Vagina (tissue), 2 donors: ENCODE data around the gene ADPRH. TPM values are rescaled to one million over a fixed set of nuclear protein-coding genes. Genes with fewer than 3 reads are reported as not detected.
"Not testable (repeated sequence)": the region's sequence is repeated elsewhere in the genome, so short reads cannot be mapped to it uniquely, and the experiment has no call there.

Source experiments
- DNase-seq, 2 donors: peaks; one replicate each; pipeline ENCODE4 v3.0.0-alpha.2; 2017; ENCODE audit errors: extremely low spot score in 2 of 2
- H3K27ac ChIP-seq: fragments of 200-600 bp; sonication (generic); one replicate; pipeline ENCODE4 v1.5.1; 2019
- H3K27me3 ChIP-seq: fragments of 200-600 bp; sonication (generic); one replicate; pipeline ENCODE4 v1.5.1; 2019
- H3K36me3 ChIP-seq, 2 donors: fragments of 200-600 bp; sonication (generic); one replicate each; pipeline ENCODE4 v1.5.1; 2017 to 2019
- H3K4me1 ChIP-seq: fragments of 200-600 bp; sonication (generic); one replicate; pipeline ENCODE4 v1.5.1; 2019
- H3K4me3 ChIP-seq, 2 donors: fragments of 200-600 bp; sonication (generic); 1 replicate in 1 of 2; 2 replicates in 1 of 2; pipeline ENCODE4 v1.5.1; 2016 to 2019
- H3K9me3 ChIP-seq: fragments of 200-600 bp; sonication (generic); one replicate; pipeline ENCODE4 v1.5.1; 2019
- CTCF ChIP-seq, 3 experiments: fragments of 450-650 bp in 2 of 3; fragments of 200-600 bp in 1 of 3; sonication (generic) in 1 of 3; IDR thresholded peaks; one replicate each; pipeline ENCODE4 v1.5.1; 2017 to 2019; ENCODE audit warnings: antibody characterized with exemption in 3 of 3, mild to moderate bottlenecking in 2 of 3, moderate library complexity in 2 of 3
- POLR2A ChIP-seq, 2 donors: fragments of 450-650 bp; IDR thresholded peaks; one replicate each; pipeline ENCODE4 v1.6.1; 2017; ENCODE audit warnings: antibody characterized with exemption in 2 of 2, mild to moderate bottlenecking in 2 of 2, moderate library complexity in 2 of 2
- POLR2AphosphoS5 ChIP-seq, 2 donors: sonication (generic); formaldehyde crosslinking; IDR thresholded peaks; one replicate each; pipeline ENCODE4 v1.9.0; 2017; ENCODE audit warnings: antibody characterized with exemption in 2 of 2, mild to moderate bottlenecking in 2 of 2, low read depth in 1 of 2; ENCODE audit not compliant: insufficient read depth in 1 of 2
- intact Hi-C: fragments of 100-400 bp; cut with DNase I; formaldehyde crosslinking; loops from one replicate; pipeline ENCODE4 v1.15.1; 2023
- total RNA-seq: library from RNA; depleted of rRNA; stranded (reverse); fragments of >200 nt; gene quantifications from one replicate; pipeline ENCODE4 v1.2.3, GENCODE V29; 2016

ADPRH gene
- total RNA-seq, 1 donor from 2014 or later = 2.9 TPM

- no peak overlapping the region for H3K4me3 ChIP-seq
- H3K4me1 ChIP-seq = no peaks in the 10 kb centered on the region
- no peak for TF ChIP-seq POLR2A (IDR thresholded peaks at IDR 0.05)
- TF ChIP-seq CTCF (IDR thresholded peaks at IDR 0.05) = no peak
- TF ChIP-seq POLR2AphosphoS5 (IDR thresholded peaks at IDR 0.05; ENCODE audit: insufficient read depth in 1 of 2, low read depth in 1 of 2) = no peak
- no peak overlapping the region for H3K27ac ChIP-seq
- intact Hi-C loops = no loop called here
- H3K36me3 ChIP-seq = no peaks in the 10 kb centered on the region
- no peaks in the 10 kb centered on the region for H3K9me3 ChIP-seq
- no peaks in the 10 kb centered on the region for H3K27me3 ChIP-seq
- no peak for DNase-seq
Measured at GRCh38 chr3:119558626-119559317, 20.5 kb upstream of the ADPRH start.

- Histone ChIP-seq H3K36me3 (no peaks in the 10 kb centered on the region), H3K27ac (no peak within 1 kb of the TSS), H3K27me3 (no peaks in the 10 kb centered on the region), H3K9me3 (no peaks in the 10 kb centered on the region), H3K4me3 (no peak within 1 kb of the TSS), H3K4me1 (no peaks in the 10 kb centered on the region)
- intact Hi-C loops = no loop called here
- TF ChIP-seq CTCF (IDR thresholded peaks at IDR 0.05) (no peak), POLR2A (IDR thresholded peaks at IDR 0.05) (no peak), POLR2AphosphoS5 (IDR thresholded peaks at IDR 0.05; ENCODE audit: insufficient read depth in 1 of 2, low read depth in 1 of 2) (no peak)
- DNase-seq = no peak
Measured at GRCh38 chr3:119559441-119559963, 19.8 kb upstream of the ADPRH start, which contains the start of gene CD80. CD80 (minus strand) TSS chr3:119559614; CDS start chr3:119557728, 1,886 bp downstream.

- H3K4me3 ChIP-seq = no peak overlapping the region
- no peak for TF ChIP-seq POLR2AphosphoS5 (IDR thresholded peaks at IDR 0.05; ENCODE audit: insufficient read depth in 1 of 2, low read depth in 1 of 2)
- TF ChIP-seq POLR2A (IDR thresholded peaks at IDR 0.05) = no peak
- no peak for TF ChIP-seq CTCF (IDR thresholded peaks at IDR 0.05)
- H3K36me3 ChIP-seq = no peaks in the 10 kb centered on the region
- no peaks in the 10 kb centered on the region for H3K4me1 ChIP-seq
- DNase-seq = no peak
- H3K9me3 ChIP-seq = no peaks in the 10 kb centered on the region
- intact Hi-C loops = no loop called here
- H3K27ac ChIP-seq = no peak overlapping the region
- no peaks in the 10 kb centered on the region for H3K27me3 ChIP-seq
Measured at GRCh38 chr3:119560160-119560559, 19.1 kb upstream of the ADPRH start.

- DNase-seq = no peak
- H3K27me3 ChIP-seq = no peaks in the 10 kb centered on the region
- no peaks in the 10 kb centered on the region for H3K4me1 ChIP-seq
- no peak overlapping the region for H3K27ac ChIP-seq
- no peaks in the 10 kb centered on the region for H3K9me3 ChIP-seq
- H3K36me3 ChIP-seq = no peaks in the 10 kb centered on the region
- no peak overlapping the region for H3K4me3 ChIP-seq
- intact Hi-C loops = no loop called here
- TF ChIP-seq POLR2AphosphoS5 (IDR thresholded peaks at IDR 0.05; ENCODE audit: insufficient read depth in 1 of 2, low read depth in 1 of 2) (no peak), CTCF (IDR thresholded peaks at IDR 0.05) (no peak), POLR2A (IDR thresholded peaks at IDR 0.05) (no peak)
Measured at GRCh38 chr3:119562307-119562961, 16.9 kb upstream of the ADPRH start.

- H3K9me3 ChIP-seq, intact Hi-C loops, DNase-seq: not testable (repeated sequence)
Measured at GRCh38 chr3:119563334-119563733, 16.0 kb upstream of the ADPRH start.

More at GRCh38 chr3:119563334-119563733, 16.0 kb upstream of the ADPRH start:
- not testable (repeated sequence) for H3K27me3 ChIP-seq, H3K36me3 ChIP-seq, H3K4me3 ChIP-seq, H3K27ac ChIP-seq, H3K4me1 ChIP-seq
